Measurements from ENCODE around the gene ZNRF4.

DNA sequence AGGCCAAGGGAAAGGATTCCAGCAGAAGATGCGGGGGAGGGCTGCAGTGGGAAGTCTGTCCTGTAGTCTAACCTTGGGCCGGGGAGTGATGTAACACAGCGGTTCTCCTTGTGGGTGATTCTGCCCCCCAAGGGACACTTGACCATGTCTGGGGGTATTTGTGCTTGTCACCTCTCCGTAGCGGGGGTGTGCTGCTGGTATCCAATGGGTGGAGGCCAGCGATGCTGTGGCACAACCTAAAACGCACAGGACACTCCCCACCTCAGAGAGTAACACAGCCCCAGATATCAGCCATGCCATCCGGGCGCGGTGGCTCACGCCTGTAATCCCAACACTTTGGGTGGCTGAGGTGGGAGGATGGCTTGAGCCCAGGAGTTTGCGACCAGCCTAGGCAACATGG is 36.3 kb downstream of the ZNRF4 start:
- TF ChIP-seq CTCF (IDR thresholded peaks at IDR 0.05; ENCODE audit: low read depth, low read length): no peak
- TF ChIP-seq EZH2phosphoT487 (IDR thresholded peaks at IDR 0.05; ENCODE audit: low read depth): no peak

All from OCI-LY3 (cell line).